HG03439 (cell line): ENCODE data around the gene SERTAD3.
A peak's percentile ranks its signal among the peaks of the same experiment; 100 is the strongest.
"Not testable (repeated sequence)": the region's sequence is repeated elsewhere in the genome, so short reads cannot be mapped to it uniquely, and the experiment has no call there.

Experiments used
- ATAC-seq: cut with Tn5 transposase; IDR thresholded peaks from one replicate; pipeline ENCODE4 v1.9.1; 2021; ENCODE audit warnings: mild to moderate bottlenecking, moderate library complexity; ENCODE audit not compliant: unreplicated experiment

The SERTAD3 gene

DNA sequence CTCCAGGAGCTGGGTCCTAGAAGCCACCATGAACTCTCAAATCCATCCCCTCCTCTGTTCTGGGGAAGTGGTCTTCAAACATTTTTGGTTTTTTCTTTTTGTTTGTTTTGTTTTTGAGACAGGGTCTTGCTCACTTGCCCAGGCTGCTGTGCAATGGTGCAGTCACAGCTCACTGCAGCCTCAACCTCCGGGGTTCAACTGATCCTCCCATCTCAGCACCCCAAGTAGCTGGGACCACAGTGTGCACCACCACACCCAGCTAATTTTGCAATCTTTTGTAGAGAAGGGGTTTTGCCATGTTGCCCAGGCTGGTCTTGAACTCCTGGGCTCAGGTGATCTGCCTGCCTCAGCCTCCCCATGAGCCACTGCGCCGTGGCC is 14.5 kb upstream of the SERTAD3 start:
- no peak for ATAC-seq

DNA sequence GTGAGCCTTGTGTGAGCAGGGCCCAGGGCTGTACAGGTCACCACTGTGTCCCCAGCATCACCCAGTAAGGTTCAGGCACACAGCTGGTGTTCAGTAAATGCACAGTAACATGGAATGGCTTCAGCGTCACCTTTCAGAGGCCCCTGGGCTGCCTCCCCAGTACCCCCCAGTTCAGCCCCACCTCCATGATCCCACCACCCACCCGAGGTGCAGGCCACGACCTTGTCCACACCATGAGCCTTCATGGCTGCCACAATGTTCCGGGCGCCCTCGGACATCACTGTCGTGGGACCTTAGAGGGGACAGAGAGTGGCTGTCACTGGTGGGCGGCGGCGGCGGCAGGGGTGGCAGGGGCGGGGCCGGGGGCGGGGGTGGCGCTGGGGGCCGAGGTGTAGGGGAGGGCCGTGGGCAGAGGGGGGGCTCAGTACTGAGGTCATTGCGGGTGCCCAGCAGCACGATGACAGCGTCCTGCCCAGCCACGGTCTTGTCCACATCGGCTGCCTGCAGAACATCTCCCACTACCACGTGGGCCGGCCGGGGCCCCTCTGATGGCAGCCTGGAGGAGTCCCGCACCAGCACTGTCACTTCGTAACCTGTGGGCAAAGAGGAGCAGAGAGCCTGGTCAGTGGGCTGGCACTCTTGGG is 13.9 kb upstream of the SERTAD3 start:
- no peak for ATAC-seq

DNA sequence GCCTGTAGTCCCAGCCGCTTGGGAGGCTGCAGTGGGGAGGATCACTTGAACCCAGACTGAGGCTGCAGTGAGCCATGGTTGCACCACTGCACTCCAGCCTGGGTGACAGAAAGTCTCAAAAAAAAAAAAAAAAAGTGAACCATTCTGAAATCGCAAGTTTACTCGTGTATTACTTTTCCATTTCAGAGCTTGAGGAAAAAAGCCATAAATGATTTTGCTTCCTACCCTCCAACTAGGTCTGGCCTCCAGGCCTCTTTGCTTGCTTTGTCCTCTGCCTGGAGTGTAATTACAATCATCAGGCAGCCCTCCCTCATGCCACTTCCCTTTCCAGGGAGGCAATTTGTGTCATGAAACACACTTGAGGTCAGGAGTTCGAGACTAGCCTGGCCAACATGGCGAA is 12.9 kb upstream of the SERTAD3 start:
- ATAC-seq, result no peak

DNA sequence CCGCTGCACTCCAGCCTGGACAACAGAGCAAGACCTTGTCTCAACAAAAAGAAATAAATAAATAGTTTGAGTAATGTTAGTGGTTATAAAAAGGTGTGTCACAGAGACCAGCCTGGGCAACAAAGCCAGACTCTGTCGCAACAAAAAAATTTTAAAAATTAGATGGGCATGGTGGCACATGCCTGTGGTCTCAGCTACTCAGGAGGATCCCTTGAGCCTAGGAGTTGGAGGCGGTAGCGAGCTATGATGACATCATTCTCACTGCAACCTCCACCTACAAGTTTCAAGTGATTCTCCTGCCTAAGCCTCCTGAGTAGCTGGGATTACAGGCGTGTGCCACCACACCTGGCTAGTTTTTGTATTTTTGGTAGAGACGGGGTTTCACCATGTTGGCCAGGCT is 9.8 kb upstream of the SERTAD3 start:
- ATAC-seq, result not testable (repeated sequence)

DNA sequence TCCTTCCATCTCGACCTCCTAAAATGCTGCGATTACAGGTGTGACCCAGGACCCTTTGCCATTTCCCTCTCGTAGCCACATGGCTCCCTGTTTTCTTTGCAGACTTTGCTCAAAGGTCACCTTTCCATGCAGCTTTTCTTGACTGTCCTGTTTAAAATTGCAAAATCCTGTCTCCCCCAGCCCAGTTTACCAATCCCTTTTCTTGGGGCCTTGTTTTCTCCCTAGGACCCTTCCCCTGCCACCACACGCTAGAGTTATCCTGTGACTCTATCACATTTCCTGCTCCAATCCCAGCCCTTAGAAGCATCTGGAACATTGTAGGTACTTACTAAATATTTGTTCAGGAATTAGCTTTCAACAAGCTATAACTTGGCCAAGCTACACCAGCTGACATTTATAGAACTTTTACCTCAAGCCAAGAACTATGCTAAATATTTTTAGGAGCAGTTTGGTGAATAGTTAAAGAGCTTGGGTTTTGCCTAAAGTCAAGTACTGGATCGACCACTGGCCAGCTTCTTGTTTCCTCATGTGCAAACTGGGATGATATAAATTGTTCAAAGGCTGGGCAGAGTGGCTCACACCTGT is 9.1 kb upstream of the SERTAD3 start:
- ATAC-seq, result no peak

DNA sequence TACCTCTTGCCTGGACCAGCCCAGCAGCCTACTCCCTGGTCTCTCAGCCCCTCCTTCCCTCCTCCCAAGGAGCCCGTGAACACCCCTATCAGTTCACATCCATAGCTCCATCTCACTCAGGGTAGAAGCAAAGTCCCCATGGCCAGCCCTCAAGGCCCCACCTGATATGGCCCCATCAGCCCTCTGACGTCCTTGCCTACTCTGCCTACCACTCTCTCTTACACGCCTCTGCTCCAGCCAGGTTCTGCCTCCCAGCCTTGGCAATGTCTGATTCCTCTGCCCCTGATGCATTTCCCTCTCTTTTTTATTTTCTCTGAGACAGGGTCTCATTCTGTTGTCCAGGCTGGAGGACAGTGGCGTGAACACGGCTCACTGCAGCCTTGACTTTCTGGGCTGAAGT is 7.9 kb upstream of the SERTAD3 start:
- ATAC-seq, result no peak

DNA sequence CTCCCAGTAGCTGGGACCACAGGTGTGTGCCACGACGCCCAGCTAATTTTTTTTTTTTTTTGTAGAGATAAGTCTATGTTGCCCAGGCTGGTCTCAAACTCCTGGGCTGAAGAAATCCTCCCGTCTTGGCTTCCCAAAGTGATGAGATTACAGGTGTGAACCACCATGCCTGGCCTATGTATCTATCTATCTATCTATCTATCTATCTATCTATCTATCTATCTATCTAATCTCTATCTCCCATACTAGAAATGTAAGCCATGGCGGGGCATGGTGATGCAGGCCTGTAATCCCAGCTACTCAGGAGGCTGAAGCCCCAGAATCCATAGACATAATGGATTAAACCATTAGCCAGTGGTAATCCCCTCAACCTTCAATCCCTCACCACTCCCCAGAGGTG is 6.5 kb upstream of the SERTAD3 start:
- ATAC-seq, result no peak

DNA sequence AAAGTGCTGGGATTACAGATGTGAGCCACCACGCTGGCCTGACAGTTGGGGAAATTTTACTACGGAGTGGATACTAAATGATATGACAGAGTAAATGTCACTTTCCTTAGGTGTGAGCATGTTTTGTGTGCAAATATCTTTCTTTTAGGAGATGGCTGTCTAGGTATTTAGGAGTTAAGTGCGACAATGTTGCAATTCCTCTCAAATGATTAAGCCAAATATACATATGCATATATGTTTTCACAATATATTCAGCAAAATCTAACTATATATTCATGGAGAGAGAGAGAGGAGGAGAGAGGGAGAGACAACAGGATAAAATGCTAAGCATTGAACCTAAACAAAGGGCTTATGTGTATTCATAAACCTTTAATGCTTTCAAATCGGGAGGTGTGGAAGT is 5.4 kb upstream of the SERTAD3 start:
- ATAC-seq, result no peak

DNA sequence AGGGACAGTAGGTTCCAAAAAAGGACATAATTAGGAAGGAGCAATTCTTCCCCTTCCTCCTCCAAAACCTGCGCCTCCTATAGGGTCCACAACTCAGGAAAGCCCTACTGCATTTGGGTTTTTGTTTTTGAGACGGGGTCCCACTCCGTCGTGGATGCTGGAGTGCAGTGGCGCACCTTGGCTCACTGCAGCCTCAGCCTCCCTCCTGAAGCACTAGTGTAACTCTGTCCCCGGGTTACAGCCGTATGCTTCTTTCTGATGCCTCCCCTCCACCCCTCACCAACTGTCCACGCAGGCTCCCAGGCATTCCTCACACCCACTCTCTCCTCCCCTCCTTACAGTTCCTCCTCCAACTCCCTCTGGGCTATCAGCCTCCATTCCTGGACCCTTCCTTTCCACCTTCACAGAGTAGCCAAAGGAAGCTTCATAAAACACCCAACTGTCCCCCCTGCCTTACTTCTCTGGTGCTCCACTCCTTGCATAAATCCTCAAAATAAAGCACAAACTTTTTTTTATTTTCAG is 2.2 kb upstream of the SERTAD3 start:
- ATAC-seq, result no peak

DNA sequence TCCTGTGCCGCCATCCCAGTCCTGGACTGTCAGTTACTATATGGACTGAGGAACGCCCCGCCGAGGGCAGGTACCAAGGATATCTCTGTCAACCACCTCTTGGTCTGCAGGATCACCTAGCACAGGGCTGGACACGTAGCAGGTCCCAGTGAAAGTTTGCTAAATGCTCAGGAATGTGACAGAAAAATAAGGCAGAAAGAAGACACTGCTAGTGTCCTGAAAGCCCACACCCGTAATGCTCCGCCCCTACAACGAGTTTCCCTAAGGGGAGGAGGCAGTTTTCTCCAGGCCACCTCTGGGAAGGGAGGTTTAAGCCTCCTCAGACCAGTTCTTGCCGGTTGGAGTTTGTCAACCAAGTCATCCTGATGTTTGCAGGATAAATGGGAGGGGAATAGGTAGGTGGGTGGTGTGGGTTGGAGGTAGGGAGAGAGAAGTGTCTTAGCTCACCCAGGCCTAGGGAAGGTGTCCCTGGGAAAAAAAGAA is 1.7 kb upstream of the SERTAD3 start:
- ATAC-seq, result no peak

DNA sequence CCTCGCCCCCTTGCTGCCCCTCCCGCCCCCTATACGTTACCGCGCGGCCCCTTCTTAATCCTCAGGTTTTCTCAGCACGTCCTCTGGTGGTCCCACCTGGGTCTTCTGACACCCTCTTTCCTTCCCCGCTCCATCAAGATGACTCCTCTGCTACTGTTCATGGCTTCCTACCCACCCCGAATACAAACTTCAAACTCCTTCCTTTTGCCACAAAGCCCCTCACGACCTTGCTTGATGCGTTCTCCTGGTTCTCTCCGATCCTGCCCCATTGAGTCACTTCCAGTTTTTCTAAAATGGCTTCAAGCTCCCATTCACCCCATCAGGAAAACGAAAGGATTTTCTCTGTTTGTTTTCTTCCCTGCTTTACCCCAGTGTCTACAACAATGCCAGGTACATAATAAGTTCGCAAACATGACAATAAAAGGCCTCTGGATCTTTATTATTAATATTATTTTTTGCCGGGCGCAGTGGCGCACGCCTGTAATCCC is 734 bp upstream of the SERTAD3 start:
- ATAC-seq, result no peak

DNA sequence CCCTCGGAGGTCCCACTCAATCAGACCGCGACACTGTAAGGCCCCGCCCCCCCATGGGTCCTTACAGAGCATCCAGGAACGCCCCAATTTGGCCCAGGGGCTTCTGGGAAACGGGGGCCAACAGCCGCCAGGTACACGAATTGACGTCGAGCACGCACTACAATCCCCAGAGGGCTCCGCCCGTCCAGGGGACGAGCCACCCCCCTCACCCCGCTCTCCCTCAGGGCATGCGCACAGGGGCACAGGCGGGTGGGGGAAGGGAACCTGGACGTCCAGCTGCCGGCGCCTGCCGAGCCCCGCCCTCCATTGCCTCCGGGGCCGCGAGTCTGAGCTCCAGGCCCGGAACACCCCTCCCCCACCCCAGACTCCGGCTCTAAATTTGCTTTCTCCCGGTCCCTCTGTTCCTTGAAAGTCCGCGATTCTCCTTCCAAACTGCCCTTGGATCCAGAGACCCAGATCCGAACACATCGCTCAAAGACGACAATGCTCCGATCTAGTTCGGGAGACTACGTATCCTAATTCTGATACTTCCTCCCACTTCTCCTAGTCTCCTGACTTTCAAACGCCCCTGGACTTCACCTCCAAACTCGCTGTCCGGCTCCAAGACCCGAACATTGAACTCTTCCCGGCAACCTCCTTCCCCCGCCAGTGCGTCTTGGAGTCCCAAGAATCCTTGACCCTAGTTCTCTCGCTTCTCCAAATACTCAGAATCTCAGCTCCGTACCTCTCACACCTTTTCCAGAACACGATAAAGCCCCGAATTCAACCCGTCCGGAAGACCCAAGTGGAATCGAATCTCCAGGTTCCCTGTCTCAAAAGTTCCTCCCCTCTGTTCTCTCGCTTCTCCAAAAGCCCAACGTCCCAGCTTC is 770 bp downstream of the SERTAD3 start:
- peak; percentile 82 for ATAC-seq

DNA sequence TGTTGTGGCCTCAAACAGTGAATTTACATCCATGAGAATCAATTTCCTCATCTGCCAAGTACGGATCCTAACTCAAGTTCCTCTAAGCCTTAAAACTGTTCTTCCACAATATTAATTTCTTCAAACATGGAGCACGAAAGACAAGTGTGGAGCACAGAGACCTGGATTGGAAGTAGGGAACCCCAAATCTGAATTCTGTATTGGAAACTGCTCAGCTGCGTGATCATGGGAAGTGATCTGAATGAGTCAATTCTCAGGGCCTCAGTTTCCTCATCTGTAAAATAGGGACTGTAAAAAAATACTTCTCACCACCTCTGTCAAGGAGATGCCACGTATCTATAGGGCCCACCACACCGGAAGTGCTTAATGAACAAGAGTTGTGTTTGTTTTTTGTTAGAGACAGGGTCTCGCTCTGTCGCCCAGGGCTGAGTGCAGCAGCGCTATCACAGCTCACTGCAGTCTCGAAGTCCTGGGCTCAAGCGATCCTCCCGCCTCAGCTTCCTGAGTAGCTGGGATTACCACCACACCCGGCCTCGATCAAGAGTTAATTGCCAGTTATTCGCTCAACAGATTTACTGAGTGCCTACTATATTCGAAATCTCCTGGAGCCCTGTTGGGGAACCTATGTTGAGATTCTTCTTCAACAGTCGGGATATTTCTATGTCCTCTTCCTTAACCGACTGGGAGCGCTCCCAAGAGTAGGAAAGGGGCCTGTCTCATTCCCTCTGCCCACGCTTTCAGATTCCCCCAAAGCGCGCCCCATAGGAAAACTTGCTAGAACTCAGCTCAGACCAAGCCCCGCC is 1.6 kb downstream of the SERTAD3 start:
- no peak for ATAC-seq

DNA sequence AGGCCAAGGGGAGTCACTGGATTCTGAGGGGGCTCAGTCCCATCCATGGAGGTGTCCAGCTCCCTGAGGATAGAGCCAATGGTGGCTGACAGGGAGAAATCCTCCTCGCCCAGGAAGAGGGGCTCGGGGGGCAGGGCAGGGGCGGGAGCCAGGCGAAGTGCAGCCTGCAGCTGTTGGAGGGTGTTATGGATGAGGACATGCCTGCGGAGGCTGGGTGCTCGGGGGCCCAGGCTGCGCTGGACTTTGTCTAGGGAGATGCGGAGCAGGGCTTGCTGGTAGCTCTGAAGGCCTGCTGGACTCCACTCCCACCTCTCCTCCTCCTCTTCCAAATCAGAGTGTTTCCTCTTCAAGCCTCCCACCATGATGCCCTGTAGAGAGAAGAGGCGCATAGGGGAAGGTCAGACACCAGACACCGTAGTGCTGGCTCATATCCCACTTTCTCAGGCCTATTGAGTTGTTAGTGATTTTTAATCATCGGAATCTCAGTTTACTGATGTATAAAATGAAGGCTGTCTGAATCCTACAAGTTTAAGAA is 2.3 kb downstream of the SERTAD3 start:
- ATAC-seq, result no peak

DNA sequence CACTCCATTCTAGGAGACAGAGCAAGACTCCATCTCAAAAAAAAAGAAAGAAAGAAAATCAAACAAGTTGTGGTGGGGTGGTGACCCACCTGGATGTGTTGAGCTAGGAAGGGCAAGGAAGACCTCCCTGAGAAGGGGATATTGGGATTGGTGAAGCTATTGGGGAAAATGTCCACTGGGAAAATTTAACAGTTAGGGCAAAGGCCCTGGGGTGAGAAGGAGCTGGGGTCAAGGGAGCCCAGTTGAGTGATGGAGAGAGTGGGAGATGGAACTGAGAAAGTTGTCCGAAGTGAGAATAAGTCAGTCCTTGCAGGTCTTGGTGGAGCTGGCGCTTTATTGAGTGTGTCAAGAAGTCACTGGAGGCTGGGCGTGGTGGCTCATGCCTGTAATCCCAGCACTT is 5.9 kb downstream of the SERTAD3 start:
- no peak for ATAC-seq

DNA sequence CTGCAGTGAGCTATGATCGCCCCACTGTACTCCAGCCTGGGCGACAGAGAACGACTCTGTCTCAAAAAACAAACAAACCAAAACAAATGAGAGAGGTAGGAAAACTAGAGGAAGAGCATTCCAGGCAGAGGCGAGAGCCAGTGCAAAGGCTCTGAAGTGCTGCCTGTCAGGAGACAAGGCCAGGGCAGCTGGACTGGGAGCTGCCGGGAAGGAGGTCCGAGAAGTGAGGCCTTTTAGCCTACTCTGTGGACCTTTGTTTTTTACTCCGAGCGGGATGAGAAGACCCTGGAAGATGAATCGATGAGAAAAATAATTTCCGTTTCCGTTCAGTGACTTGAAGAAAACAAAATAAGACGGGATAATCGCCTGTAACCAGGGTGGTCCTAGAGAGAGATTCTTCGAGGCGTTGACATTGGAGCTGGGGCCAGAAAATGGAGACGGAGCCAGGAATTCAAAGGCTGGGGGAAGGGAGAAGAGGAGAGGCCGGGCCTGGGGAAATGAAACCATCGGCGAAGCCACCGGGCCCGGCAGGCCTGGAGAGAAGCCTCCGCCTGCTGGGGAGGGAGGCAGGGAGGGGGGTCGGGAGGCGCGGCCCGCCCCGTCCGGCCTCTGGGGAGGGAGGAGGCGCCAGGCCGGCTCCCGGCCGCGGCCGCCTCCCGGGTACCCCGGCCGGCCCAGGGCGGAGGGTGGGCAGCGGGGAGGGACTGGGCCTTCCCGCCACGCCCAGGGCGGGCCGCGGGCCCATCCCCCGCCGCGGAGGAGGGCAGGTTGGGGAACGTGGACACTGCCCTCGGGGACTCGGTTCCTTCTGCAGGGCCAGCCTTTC is 10.5 kb downstream of the SERTAD3 start:
- ATAC-seq, result no peak

DNA sequence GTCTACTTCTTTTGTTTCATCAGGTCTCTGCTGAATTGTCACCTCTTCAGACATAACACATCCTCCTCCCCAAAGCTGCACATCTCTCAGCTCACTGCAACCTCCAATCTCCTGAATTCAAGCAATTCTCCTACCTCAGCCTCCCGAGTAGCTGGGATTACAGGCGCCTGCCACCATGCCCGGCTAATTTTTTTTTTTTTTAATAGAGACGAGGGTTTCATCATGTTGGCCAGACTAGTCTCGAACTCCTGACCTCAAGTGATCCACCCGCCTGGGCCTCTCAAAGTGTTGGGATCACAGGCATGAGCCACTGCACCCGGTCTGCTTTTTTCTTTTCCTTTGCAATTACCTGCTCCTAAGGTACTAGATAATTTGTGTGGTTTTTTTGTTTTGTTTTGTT is 11.4 kb downstream of the SERTAD3 start:
- ATAC-seq, result not testable (repeated sequence)

DNA sequence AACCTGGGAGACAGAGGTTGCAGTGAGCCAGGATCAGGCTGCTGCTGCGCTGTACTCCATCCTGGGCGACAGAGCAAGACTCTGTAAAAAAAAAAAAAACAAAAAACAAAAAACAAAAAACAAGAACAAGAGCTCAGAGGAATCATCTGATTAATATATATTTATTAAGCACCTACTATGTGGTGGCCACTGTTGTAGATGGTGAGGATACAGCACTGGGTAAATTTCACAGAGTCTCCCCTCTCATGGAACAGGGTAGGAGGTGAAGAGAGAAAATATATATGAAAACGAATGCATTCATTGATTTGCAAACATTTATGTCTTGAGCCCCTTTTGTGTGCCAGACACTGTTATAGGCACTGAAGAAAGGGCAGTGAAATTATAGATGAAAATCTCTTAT is 12.4 kb downstream of the SERTAD3 start:
- no peak for ATAC-seq

DNA sequence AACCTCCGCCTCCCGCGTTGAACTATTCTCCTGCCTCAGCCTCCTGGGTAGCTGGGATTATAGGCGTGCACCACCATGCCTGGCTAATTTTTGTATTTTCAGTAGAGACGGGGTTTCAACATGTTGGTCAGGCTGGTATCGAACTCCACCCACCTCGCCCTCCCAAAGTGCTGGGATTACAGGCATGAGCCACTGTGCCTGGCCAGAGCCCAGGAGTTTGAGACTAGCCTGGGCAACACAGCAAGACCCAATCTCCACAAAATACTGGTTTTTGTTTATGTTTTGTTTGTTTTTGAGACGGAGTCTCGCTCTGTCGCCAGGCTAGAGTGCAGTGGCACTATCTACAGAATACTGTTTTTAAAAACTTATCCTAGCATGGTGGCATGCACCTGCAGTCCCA is 13.9 kb downstream of the SERTAD3 start:
- not testable (repeated sequence) for ATAC-seq

DNA sequence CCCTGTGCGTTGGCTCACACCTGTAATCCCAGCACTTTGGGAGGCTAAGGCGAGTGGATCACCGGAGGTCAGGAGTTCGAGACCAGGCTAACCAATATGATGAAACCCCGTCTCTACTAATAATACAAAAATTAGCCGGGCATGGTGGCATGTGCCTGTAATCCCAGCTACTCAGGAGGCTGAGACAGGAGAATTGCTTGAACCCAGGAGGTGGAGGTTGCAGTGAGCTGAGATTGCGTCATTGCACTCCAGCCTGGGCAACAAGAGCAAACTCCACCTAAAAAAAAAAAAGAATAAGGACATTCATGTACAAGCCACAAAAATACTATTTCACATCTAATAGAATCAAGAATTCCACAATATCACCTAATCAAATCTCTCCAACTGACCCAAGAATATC is 15.9 kb downstream of the SERTAD3 start:
- ATAC-seq, result not testable (repeated sequence)
